Hindlimb muscle (tissue), 1 donor: Measurements from ENCODE around the gene ASB13. TPM values are rescaled to one million over a fixed set of nuclear protein-coding genes. Genes with fewer than 3 reads are reported as not detected.
"Not testable (repeated sequence)": the region's sequence is repeated elsewhere in the genome, so short reads cannot be mapped to it uniquely, and the experiment has no call there.

Experiments
- DNase-seq: peaks from one replicate; pipeline ENCODE4 v3.0.0-alpha.2; 2013
- polyA plus RNA-seq: library from polyadenylated mRNA; unstranded; fragments of 120-200 nt; gene quantifications from one replicate; pipeline ENCODE4 v1.2.1, GENCODE V29; 2013; ENCODE audit not compliant: insufficient read length

The ASB13 gene
- polyA plus RNA-seq, 1 donor: 13.5 TPM

GRCh38 chr10:5604236-5604925 lies 62.0 kb downstream of the ASB13 start:
- no peak for DNase-seq

GRCh38 chr10:5603848-5604170 lies 62.6 kb downstream of the ASB13 start:
- DNase-seq: no peak

GRCh38 chr10:5603091-5603847 lies 63.1 kb downstream of the ASB13 start:
- no peak for DNase-seq

GRCh38 chr10:5601826-5602495 lies 64.4 kb downstream of the ASB13 start:
- DNase-seq: no peak

- DNase-seq: no peak
Measured at GRCh38 chr10:5600908-5601307, 65.5 kb downstream of the ASB13 start.

- DNase-seq: no peak
Measured at GRCh38 chr10:5599613-5600520, 66.5 kb downstream of the ASB13 start.

GRCh38 chr10:5598085-5598690 lies 68.2 kb downstream of the ASB13 start:
- no peak for DNase-seq

- no peak for DNase-seq
Measured at GRCh38 chr10:5596611-5597341, 69.6 kb downstream of the ASB13 start.

- no peak for DNase-seq
Measured at GRCh38 chr10:5595994-5596471, 70.4 kb downstream of the ASB13 start.

- no peak for DNase-seq
Measured at GRCh38 chr10:5595591-5595990, 70.8 kb downstream of the ASB13 start.

- DNase-seq: no peak
Measured at GRCh38 chr10:5595095-5595494, 71.3 kb downstream of the ASB13 start.

- no peak for DNase-seq
Measured at GRCh38 chr10:5594271-5595049, 71.9 kb downstream of the ASB13 start.

- DNase-seq: not testable (repeated sequence)
Measured at GRCh38 chr10:5593347-5593746, 73.0 kb downstream of the ASB13 start.

- DNase-seq: no peak
Measured at GRCh38 chr10:5592070-5592469, 74.3 kb downstream of the ASB13 start.

- DNase-seq: no peak
Measured at GRCh38 chr10:5591336-5591824, 75.0 kb downstream of the ASB13 start.

GRCh38 chr10:5590816-5591215 lies 75.6 kb downstream of the ASB13 start:
- no peak for DNase-seq

GRCh38 chr10:5589661-5590511 lies 76.5 kb downstream of the ASB13 start:
- DNase-seq: no peak

GRCh38 chr10:5589011-5589660 lies 77.3 kb downstream of the ASB13 start:
- DNase-seq: no peak
